Upper lobe of left lung (tissue), 6 donors: ENCODE results near the gene LRRC66. TPM values are rescaled to one million over a fixed set of nuclear protein-coding genes. Genes with fewer than 3 reads are reported as not detected.

ENCODE experiments used
- ATAC-seq, 2 donors: fragments of 200-7000 bp; cut with Tn5 transposase; one replicate each; pipeline ENCODE4 v1.9.1; 2022; ENCODE audit warnings: mild to moderate bottlenecking in 2 of 2, moderate library complexity in 2 of 2; ENCODE audit not compliant: low FRiP score in 2 of 2
- DNase-seq, 2 donors: peaks; one replicate each; pipeline ENCODE4 v3.0.0-alpha.2; 2019 to 2020
- H3K27ac ChIP-seq, 4 donors: fragments of 200-600 bp; sonication (generic); one replicate each; pipeline ENCODE4 v1.5.1; 2016 to 2019
- H3K27me3 ChIP-seq, 4 donors: fragments of 200-600 bp; sonication (generic); one replicate each; pipeline ENCODE4 v1.5.1; 2017 to 2019
- H3K36me3 ChIP-seq, 4 donors: fragments of 200-600 bp; sonication (generic); one replicate each; pipeline ENCODE4 v1.5.1; 2016 to 2019
- H3K4me1 ChIP-seq, 4 donors: fragments of 200-600 bp; sonication (generic); one replicate each; pipeline ENCODE4 v1.5.1; 2018 to 2019
- H3K4me3 ChIP-seq, 4 donors: fragments of 200-600 bp; sonication (generic); one replicate each; pipeline ENCODE4 v1.5.1; 2017 to 2019; ENCODE audit warnings: mild to moderate bottlenecking in 2 of 4, moderate library complexity in 1 of 4
- H3K9me3 ChIP-seq, 4 donors: fragments of 200-600 bp; sonication (generic); one replicate each; pipeline ENCODE4 v1.5.1; 2018 to 2019
- CTCF ChIP-seq, 6 experiments: fragments of 450-650 bp in 4 of 6; fragments of 200-600 bp in 2 of 6; sonication (generic) in 2 of 6; IDR thresholded peaks; one replicate each; pipeline ENCODE4 v1.5.1; 2016 to 2019; ENCODE audit warnings: antibody characterized with exemption in 6 of 6
- EP300 ChIP-seq, 4 donors: sonication (generic); formaldehyde crosslinking; IDR thresholded peaks; one replicate each; pipeline ENCODE4 v1.5.1; 2017; ENCODE audit warnings: antibody characterized with exemption in 4 of 4, control low read depth in 2 of 4
- POLR2A ChIP-seq, 4 donors: fragments of 450-650 bp; IDR thresholded peaks; one replicate each; pipeline ENCODE4 v1.5.1; 2016 to 2017; ENCODE audit warnings: antibody characterized with exemption in 4 of 4, mild to moderate bottlenecking in 2 of 4
- WGBS, 2 donors: methylation state at CpG; one replicate each; pipeline ENCODE4 v1.1.5; 2017 to 2018; 5-methylcytosine and 5-hydroxymethylcytosine counted together
- small RNA-seq, 4 donors: library from RNA; depleted of rRNA; stranded (forward); fragments of <200 nt; gene quantifications; one replicate each; pipeline ENCODE3, GENCODE V24; 2016
- total RNA-seq, 6 donors: library from RNA; depleted of rRNA in 4 of 6; stranded (reverse); fragments of >200 nt in 4 of 6; gene quantifications; one replicate each; pipeline versions ENCODE4 v1.1.0 to v1.2.1, GENCODE V29; 2016 to 2021
- donor health status: DM: no; HTN: no; CAD: no; lungs with moderate emphysema.
- donor health status: DM: no; HTN: yes; CAD: no; lungs with severe emphysema.

The LRRC66 gene
- total RNA-seq, 6 donors from 2014 or later = 0.06 to 0.79 (median 0.29) TPM; not detected in 2

GRCh38 chr4:51958199-51958968 is 61.8 kb downstream of the LRRC66 start:
- ATAC-seq = no peak
- WGBS, 2 donors = 72 to 85% methylated on average over 2 of the region's 2 CpGs

More at GRCh38 chr4:51958199-51958968, 61.8 kb downstream of the LRRC66 start:
- Histone ChIP-seq H3K27me3 (no peaks in the 10 kb centered on the region), H3K4me3 (no peak overlapping the region), H3K36me3 (no peaks in the 10 kb centered on the region), H3K27ac (no peak overlapping the region), H3K4me1 (no peaks in the 10 kb centered on the region), H3K9me3 (no peaks in the 10 kb centered on the region)
- DNase-seq = no peak
- TF ChIP-seq CTCF (IDR thresholded peaks at IDR 0.05) (no peak), EP300 (IDR thresholded peaks at IDR 0.05) (no peak), POLR2A (IDR thresholded peaks at IDR 0.05) (no peak)

Small RNAs within 50 kb of the gene (small RNA-seq; reads per million reads assigned to genes)
- gene AC104784.1 = 0 reads per million in 4 donors

Other genes starting within 250 kb of the LRRC66 start
- gene DCUN1D4, start 177.2 kb downstream of the LRRC66 start, total RNA-seq = 10 to 100 TPM; 18.8 to 47.6 (median 31.2) TPM
- 10 to 100 TPM in 4 of 6 donors, 1 to 10 TPM in 2; 6.2 to 30.3 (median 15.4) TPM for gene SGCB, start 17.9 kb upstream of the LRRC66 start, total RNA-seq
- gene SPATA18, start 30.9 kb upstream of the LRRC66 start, total RNA-seq = 10 to 100 TPM in 5 of 6 donors, 1 to 10 TPM in 1; 8.1 to 55.2 (median 15.1) TPM